IMR-90 (cell line): ENCODE data around the gene SYMPK. TPM values are rescaled to one million over a fixed set of nuclear protein-coding genes. Genes with fewer than 3 reads are reported as not detected.

Source experiments
- ATAC-seq: fragments of 200-7000 bp; cut with Tn5 transposase; 2 replicates; pipeline ENCODE4 v1.9.1; 2020; ENCODE audit warnings: low read depth, mild to moderate bottlenecking, moderate library complexity
- BruUV-seq: library from RNA; stranded (reverse); fragments of 400-500 nt; replicated peaks from 2 replicates; lab custom pipeline; 2021; lab: Mats Ljungman, UMichigan
- CTCF ChIA-PET: fragments of 300-600 bp; formaldehyde crosslinking; extraction: SDS; loops from one replicate; lab custom pipeline; 2021; ENCODE audit warnings: antibody characterized with exemption; lab: Yijun Ruan, JAX
- POLR2A ChIA-PET: fragments of 300-600 bp; sonication (Branson Sonifier 250); formaldehyde crosslinking; loops from one replicate; lab custom pipeline; 2022; ENCODE audit warnings: antibody characterized with exemption; ENCODE audit not compliant: unreplicated experiment; lab: Charles Lee
- DNase-seq: peaks from one replicate; pipeline ENCODE4 v3.0.0; 2013
- H2AFZ ChIP-seq: replicated peaks from 2 replicates; pipeline ENCODE3; 2013; ENCODE audit warnings: low read length, mild to moderate bottlenecking; ENCODE audit not compliant: poor library complexity
- H2AK5ac ChIP-seq: 2 replicates; pipeline ENCODE4 v1.6.1; 2013; ENCODE audit warnings: low read depth, low read length, inconsistent platforms
- H2AK9ac ChIP-seq: replicated peaks from 2 replicates; pipeline ENCODE3; 2013; ENCODE audit warnings: mild to moderate bottlenecking, low read depth, low read length, moderate library complexity; ENCODE audit not compliant: poor library complexity
- H2BK120ac ChIP-seq: 2 replicates; pipeline ENCODE4 v1.6.1; 2013; ENCODE audit warnings: low read depth, low read length, inconsistent platforms
- H2BK15ac ChIP-seq: 3 replicates; pipeline ENCODE4 v1.6.1; 2013; ENCODE audit warnings: low read depth, low read length, inconsistent platforms
- H2BK20ac ChIP-seq: 2 replicates; pipeline ENCODE4 v1.6.1; 2013; ENCODE audit warnings: low read depth, mild to moderate bottlenecking, inconsistent platforms, low read length, moderate library complexity
- H2BK5ac ChIP-seq: 2 replicates; pipeline ENCODE4 v1.6.1; 2013; ENCODE audit warnings: mild to moderate bottlenecking, low read depth, low read length, inconsistent platforms; ENCODE audit not compliant: poor library complexity, severe bottlenecking
- H3K14ac ChIP-seq: replicated peaks from 2 replicates; pipeline ENCODE4 v1.6.1; 2013; ENCODE audit warnings: low read depth, low read length, inconsistent platforms
- H3K18ac ChIP-seq: 2 replicates; pipeline ENCODE4 v1.6.1; 2013; ENCODE audit warnings: low read depth, low read length, control low read depth
- H3K23ac ChIP-seq: 2 replicates; pipeline ENCODE4 v1.6.1; 2013; ENCODE audit warnings: low read depth, low read length, inconsistent platforms
- H3K27ac ChIP-seq: 2 replicates; pipeline ENCODE4 v1.5.1; 2013; ENCODE audit warnings: mild to moderate bottlenecking, control low read depth, low read length; ENCODE audit not compliant: insufficient read depth
- H3K27me3 ChIP-seq: 2 replicates; pipeline ENCODE4 v1.6.1; 2013; ENCODE audit warnings: low read length; ENCODE audit not compliant: control insufficient read depth, insufficient read depth
- H3K36me3 ChIP-seq: 2 replicates; pipeline ENCODE4 v1.6.1; 2013; ENCODE audit warnings: low read length, mixed read lengths; ENCODE audit not compliant: control insufficient read depth, insufficient read depth
- H3K4ac ChIP-seq: 2 replicates; pipeline ENCODE4 v1.6.1; 2013; ENCODE audit warnings: low read depth, low read length, inconsistent platforms
- H3K4me1 ChIP-seq: 2 replicates; pipeline ENCODE4 v1.6.1; 2013; ENCODE audit warnings: low read length, mixed read lengths; ENCODE audit not compliant: control insufficient read depth, insufficient read depth
- H3K4me2 ChIP-seq: 2 replicates; pipeline ENCODE4 v1.6.1; 2013; ENCODE audit warnings: low read depth, mild to moderate bottlenecking, control low read depth, low read length, moderate library complexity
- H3K4me3 ChIP-seq: 2 replicates; pipeline ENCODE4 v1.5.1; 2013; ENCODE audit warnings: low read depth, mild to moderate bottlenecking, control low read depth, low read length, moderate library complexity; ENCODE audit not compliant: insufficient read depth
- H3K56ac ChIP-seq: 2 replicates; pipeline ENCODE4 v1.6.1; 2013; ENCODE audit warnings: low read length, inconsistent platforms; ENCODE audit not compliant: insufficient read depth; ENCODE audit errors: extremely low read depth
- H3K79me1 ChIP-seq, 2 experiments: 2 replicates each; pipeline ENCODE4 v1.6.1; 2013; ENCODE audit warnings: low read length in 2 of 2, inconsistent platforms in 1 of 2, low read depth in 1 of 2
- H3K9ac ChIP-seq: 2 replicates; pipeline ENCODE4 v1.6.1; 2013; ENCODE audit warnings: low read depth, low read length, control low read depth
- H3K9me1 ChIP-seq: 2 replicates; pipeline ENCODE4 v1.6.1; 2013; ENCODE audit warnings: low read length, inconsistent platforms; ENCODE audit not compliant: insufficient read depth
- H3K9me3 ChIP-seq: 2 replicates; pipeline ENCODE4 v1.6.1; 2013; ENCODE audit warnings: low read length; ENCODE audit not compliant: control insufficient read depth, insufficient read depth
- H4K20me1 ChIP-seq: 2 replicates; pipeline ENCODE4 v1.6.1; 2013; ENCODE audit warnings: low read length, inconsistent platforms; ENCODE audit not compliant: insufficient read depth
- H4K5ac ChIP-seq: 2 replicates; pipeline ENCODE4 v1.6.1; 2013; ENCODE audit warnings: mild to moderate bottlenecking, low read depth, low read length, control low read depth
- H4K8ac ChIP-seq, 2 experiments: 2 replicates each; pipeline ENCODE4 v1.6.1; 2013; ENCODE audit warnings: low read depth in 2 of 2, low read length in 2 of 2, control low read depth in 1 of 2, inconsistent platforms in 1 of 2
- H4K91ac ChIP-seq: 2 replicates; pipeline ENCODE4 v1.6.1; 2013; ENCODE audit warnings: low read depth, low read length, inconsistent platforms; ENCODE audit not compliant: insufficient read depth
- BHLHE40 ChIP-seq: fragments of 150-350 bp; IDR thresholded peaks from 2 replicates; pipeline ENCODE4 v1.6.1; 2016; ENCODE audit warnings: mild to moderate bottlenecking, low read depth, low read length
- CHD1 ChIP-seq: IDR thresholded peaks from 2 replicates; pipeline ENCODE4 v1.6.1; 2012; ENCODE audit warnings: low read depth, low read length, improper control_type of control experiment
- FOS ChIP-seq: fragments of 150-350 bp; IDR thresholded peaks from 2 replicates; pipeline ENCODE4 v1.6.1; 2016; ENCODE audit warnings: low read depth, low read length
- MAFK ChIP-seq: IDR thresholded peaks from 2 replicates; pipeline ENCODE4 v1.6.1; 2012; ENCODE audit warnings: low read depth, low read length, improper control_type of control experiment
- MAZ ChIP-seq: IDR thresholded peaks from 2 replicates; pipeline ENCODE4 v1.6.1; 2012; ENCODE audit warnings: low read depth, mild to moderate bottlenecking, low read length, improper control_type of control experiment, moderate library complexity, borderline replicate concordance
- NFE2L2 ChIP-seq: fragments of 150-350 bp; IDR thresholded peaks from 2 replicates; pipeline ENCODE4 v1.6.1; 2016; ENCODE audit warnings: low read depth, mild to moderate bottlenecking, low read length
- RAD21 ChIP-seq: IDR thresholded peaks from 2 replicates; pipeline ENCODE4 v1.6.1; 2012; ENCODE audit warnings: low read length, improper control_type of control experiment
- RCOR1 ChIP-seq: IDR thresholded peaks from 2 replicates; pipeline ENCODE4 v1.6.1; 2012; ENCODE audit warnings: mild to moderate bottlenecking, low read length, improper control_type of control experiment; ENCODE audit not compliant: insufficient replicate concordance
- SMC3 ChIP-seq: fragments of 150-350 bp; IDR thresholded peaks from 2 replicates; pipeline ENCODE4 v1.6.1; 2016; ENCODE audit warnings: low read depth, mild to moderate bottlenecking, antibody characterized with exemption, low read length, moderate library complexity
- WGBS, 2 experiments: methylation state at CpG; one replicate each; pipeline versions ENCODE4 v1.1.5 to v1.1.7; 2013; ENCODE audit warnings: missing lambda C conversion rate in 2 of 2; ENCODE audit not compliant: insufficient read length in 1 of 2; ENCODE audit errors: extremely low coverage in 2 of 2; 5-methylcytosine and 5-hydroxymethylcytosine counted together
- dilution Hi-C: fragments of 300-500 bp; cut with HindIII; formaldehyde crosslinking; loops from one replicate; pipeline ENCODE4 v1.14.3; 2018; ENCODE audit warnings: low sequenced_read_pairs; ENCODE audit not compliant: unreplicated experiment
- in situ Hi-C: fragments of 300-500 bp; cut with MboI; formaldehyde crosslinking; loops from 3 replicates; pipeline ENCODE4 v1.14.3; 2019; ENCODE audit warnings: low sequenced_read_pairs, inconsistent platforms, mixed read lengths
- intact Hi-C: fragments of 100-400 bp; cut with micrococcal nuclease; formaldehyde crosslinking; loops from 2 replicates; pipeline ENCODE4 v1.10.0; 2022
- polyA plus RNA-seq, 3 experiments: library from polyadenylated mRNA; depleted of rRNA; stranded (reverse); fragments of >200 nt; gene quantifications; 2 replicates each; pipeline ENCODE4 v1.2.3, GENCODE V29; 2012; ENCODE audit warnings: low replicate concordance in 1 of 3
- total RNA-seq: library from RNA; depleted of rRNA; stranded (reverse); fragments of >200 nt; gene quantifications from 2 replicates; pipeline ENCODE4 v1.2.3, GENCODE V29; 2012
- TF ChIP-seq, protein P1 (sequence below): fragments of 150-350 bp; IDR thresholded peaks from 2 replicates; pipeline ENCODE4 v1.6.1; 2016; ENCODE audit warnings: low read depth, mild to moderate bottlenecking, low read length, moderate library complexity, borderline replicate concordance

The SYMPK gene
- total and polyA plus RNA-seq, 2 of the 4 experiments (the other 2 are of a cell fraction), result 35.3 to 71.5 TPM

DNA sequence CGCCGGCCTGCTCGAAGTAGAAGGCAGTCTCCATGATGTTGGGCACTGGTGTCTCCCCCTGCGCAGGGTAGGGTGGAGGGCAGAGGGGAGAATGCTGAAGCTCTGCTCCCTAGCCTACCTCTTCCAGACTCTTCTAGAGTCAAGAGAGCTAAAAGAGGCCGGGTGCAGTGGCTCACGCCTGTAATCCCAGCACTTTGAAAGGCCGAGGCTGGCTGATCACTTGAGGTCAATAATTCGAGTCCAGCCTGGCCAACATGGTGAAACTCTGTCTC is 58.1 kb downstream of the SYMPK start:
- DNase-seq (no peak), ATAC-seq (no peak)
- Histone ChIP-seq H3K4me2 (no peak overlapping the region), H3K56ac (no peak overlapping the region), H4K91ac (no peak overlapping the region), H3K23ac (no peak overlapping the region), H3K27me3 (no peaks in the 10 kb centered on the region), H2BK20ac (no peak overlapping the region), H3K4me1 (peaks cover 9% of the 10 kb centered on the region), H2AFZ (no peak overlapping the region), H4K8ac (no peak overlapping the region), H3K36me3 (no peaks in the 10 kb centered on the region), H2AK9ac (no peak overlapping the region), H3K9ac (no peak overlapping the region), H3K14ac (no peak overlapping the region), H3K18ac (no peak overlapping the region), H3K9me3 (peaks cover 4% of the 10 kb centered on the region), H3K79me1 (0 out of 4 replicates have a peak, but pooled peaks cover 0 to under 1% of the 10 kb centered on the region in 2 experiments), H2BK15ac (no peak overlapping the region), H2AK5ac (peak overlapping the region; percentile 63; the same call in 1 of the 2 replicates), H3K27ac (no peak overlapping the region), H2BK120ac (no peak overlapping the region), H4K5ac (no peak overlapping the region), H4K20me1 (no peaks in the 10 kb centered on the region), H3K9me1 (0 out of 2 replicates have a peak, but pooled peaks cover 2% of the 10 kb centered on the region), H3K4me3 (no peak overlapping the region), H2BK5ac (no peak overlapping the region), H3K4ac (no peak overlapping the region)
- TF ChIP-seq MAFK (no peak), NFE2L2 (no peak), FOS (no peak), SMC3 (no peak), RCOR1 (no peak), CHD1 (no peak), BHLHE40 (no peak), MAZ (no peak), RAD21 (no peak)
- TF ChIP-seq, protein P1, sequence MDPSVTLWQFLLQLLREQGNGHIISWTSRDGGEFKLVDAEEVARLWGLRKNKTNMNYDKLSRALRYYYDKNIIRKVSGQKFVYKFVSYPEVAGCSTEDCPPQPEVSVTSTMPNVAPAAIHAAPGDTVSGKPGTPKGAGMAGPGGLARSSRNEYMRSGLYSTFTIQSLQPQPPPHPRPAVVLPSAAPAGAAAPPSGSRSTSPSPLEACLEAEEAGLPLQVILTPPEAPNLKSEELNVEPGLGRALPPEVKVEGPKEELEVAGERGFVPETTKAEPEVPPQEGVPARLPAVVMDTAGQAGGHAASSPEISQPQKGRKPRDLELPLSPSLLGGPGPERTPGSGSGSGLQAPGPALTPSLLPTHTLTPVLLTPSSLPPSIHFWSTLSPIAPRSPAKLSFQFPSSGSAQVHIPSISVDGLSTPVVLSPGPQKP, result no peak
- intact Hi-C loops, result no loop called here
- WGBS, 2 experiments, result no CpG with 5 or more reads among the region's 8 CpGs
- CTCF ChIA-PET, result no interaction called here
- dilution Hi-C loops, result no loop called here
- in situ Hi-C loops, result no loop called here
- no TSS peak for BruUV-seq
- POLR2A ChIA-PET, result no interaction called here
